ENCODE data around the gene LACTBL1. TPM values are rescaled to one million over a fixed set of nuclear protein-coding genes. Genes with fewer than 3 reads are reported as not detected.
"Not testable (repeated sequence)": the region's sequence is repeated elsewhere in the genome, so short reads cannot be mapped to it uniquely, and the experiment has no call there.

LACTBL1 gene
- total and polyA plus RNA-seq, 2 of the 4 experiments (the other 2 are of a cell fraction), result not detected

DNA sequence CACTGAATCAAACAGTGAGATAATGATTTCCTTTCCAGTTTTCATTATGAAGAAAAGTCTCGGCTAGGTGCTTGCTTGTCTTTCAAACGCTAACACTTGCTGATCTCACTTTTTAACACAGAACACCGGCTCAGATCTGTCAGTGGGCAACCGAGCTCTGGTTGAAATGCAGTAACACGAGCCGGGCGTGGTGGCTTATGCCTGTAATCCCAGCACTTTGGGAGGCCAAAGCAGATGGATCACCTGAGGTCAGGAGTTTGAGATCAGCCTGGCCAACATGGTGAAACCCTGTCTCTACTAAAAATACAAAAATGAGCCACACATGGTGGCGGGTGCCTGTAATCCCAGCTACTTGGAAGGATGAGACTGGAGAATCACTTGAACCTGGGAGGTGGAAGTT is 37.4 kb upstream of the LACTBL1 start:
- in situ Hi-C loops (cut with MboI; ENCODE audit: low sequenced_read_pairs); H3K56ac ChIP-seq (ENCODE audit: extremely low read depth, insufficient read depth, low read length); H3K79me1 ChIP-seq (ENCODE audit: low read depth in 1 of 2, low read length in 2 of 2); H3K4ac ChIP-seq (ENCODE audit: low read depth, low read length); H3K14ac ChIP-seq (replicated peaks; ENCODE audit: low read depth, low read length); H4K20me1 ChIP-seq (ENCODE audit: insufficient read depth, low read length); H4K91ac ChIP-seq (ENCODE audit: insufficient read depth, low read depth, low read length); H3K9me1 ChIP-seq (ENCODE audit: insufficient read depth, low read length); H3K27ac ChIP-seq (ENCODE audit: insufficient read depth, low read length); H3K27me3 ChIP-seq (ENCODE audit: control insufficient read depth, insufficient read depth, low read length); H2BK5ac ChIP-seq (ENCODE audit: low read depth, low read length, poor library complexity, severe bottlenecking); H3K4me1 ChIP-seq (ENCODE audit: control insufficient read depth, insufficient read depth, low read length); POLR2A ChIA-PET (ENCODE audit: unreplicated experiment); H3K4me2 ChIP-seq (ENCODE audit: low read depth, low read length); dilution Hi-C loops (cut with HindIII; ENCODE audit: low sequenced_read_pairs, unreplicated experiment); H2AFZ ChIP-seq (replicated peaks; ENCODE audit: low read length, poor library complexity); H3K36me3 ChIP-seq (ENCODE audit: control insufficient read depth, insufficient read depth, low read length); ATAC-seq (ENCODE audit: low read depth); H4K8ac ChIP-seq (ENCODE audit: low read depth in 2 of 2, low read length in 2 of 2); H3K4me3 ChIP-seq (ENCODE audit: insufficient read depth, low read depth, low read length); intact Hi-C loops (cut with micrococcal nuclease); H3K18ac ChIP-seq (ENCODE audit: low read depth, low read length); H3K23ac ChIP-seq (ENCODE audit: low read depth, low read length); H4K5ac ChIP-seq (ENCODE audit: low read depth, low read length); CTCF ChIA-PET; H2AK9ac ChIP-seq (replicated peaks; ENCODE audit: low read depth, low read length, poor library complexity); H3K9ac ChIP-seq (ENCODE audit: low read depth, low read length); H2AK5ac ChIP-seq (ENCODE audit: low read depth, low read length); DNase-seq; H2BK120ac ChIP-seq (ENCODE audit: low read depth, low read length); BruUV-seq (replicated peaks); H3K9me3 ChIP-seq (ENCODE audit: control insufficient read depth, insufficient read depth, low read length); H2BK15ac ChIP-seq (ENCODE audit: low read depth, low read length); H2BK20ac ChIP-seq (ENCODE audit: low read depth, low read length): not testable (repeated sequence)
- WGBS, 2 experiments (ENCODE audit: extremely low coverage in 2 of 2, insufficient read length in 1 of 2), result 79% methylated on average over 7 of the region's 8 CpGs; no CpG with 5 or more reads in 1 of the 2 experiments
